A549 (cell line): ENCODE data around the gene RNF40. TPM values are rescaled to one million over a fixed set of nuclear protein-coding genes. Genes with fewer than 3 reads are reported as not detected.
A peak's percentile ranks its signal among the peaks of the same experiment; 100 is the strongest.

Source experiments
- ATAC-seq, 2 experiments: fragments of 200-7000 bp in 1 of 2; fragments of >200 bp in 1 of 2; cut with Nextera tagmentation in 1 of 2; cut with Tn5 transposase in 1 of 2; 3 replicates each; pipeline versions ENCODE4 v1.8.0 to v1.9.1; 2018 to 2020; ENCODE audit warnings: mild to moderate bottlenecking in 1 of 2, moderate library complexity in 1 of 2
- CTCF ChIA-PET: fragments of 300-600 bp; sonication (Branson Sonifier 250); formaldehyde crosslinking; extraction: SDS; loops from one replicate; lab custom pipeline; 2021; ENCODE audit warnings: antibody characterized with exemption, inconsistent platforms; lab: Yijun Ruan, JAX
- POLR2A ChIA-PET: fragments of 350-600 bp; formaldehyde crosslinking; extraction: SDS; loops from one replicate; lab custom pipeline; 2021; ENCODE audit warnings: antibody characterized with exemption, inconsistent platforms; lab: Yijun Ruan, JAX
- DNase-seq, 2 experiments: peaks; one replicate each; pipeline versions ENCODE4 v3.0.0 to v3.0.0-alpha.2; 2011 to 2016; ENCODE audit warnings: low read depth in 1 of 2, low spot score in 1 of 2
- FAIRE-seq: peaks from 2 replicates; lab custom pipeline; 2011; peaks lifted over from hg19 to GRCh38; lab: Jason Lieb, UNC
- H3K27ac ChIP-seq, 2 experiments: fragments of >200 bp; sonication (Bioruptor Twin); formaldehyde crosslinking; 3 replicates each; pipeline ENCODE4 v1.5.1; 2016 to 2017
- H3K4me1 ChIP-seq: fragments of >200 bp; sonication (Bioruptor Twin); formaldehyde crosslinking; 3 replicates; pipeline ENCODE4 v1.6.1; 2016
- H3K4me2 ChIP-seq: fragments of >200 bp; sonication (Bioruptor Twin); formaldehyde crosslinking; 3 replicates; pipeline ENCODE4 v1.6.1; 2016
- H3K4me3 ChIP-seq: fragments of >200 bp; sonication (Bioruptor Twin); formaldehyde crosslinking; 3 replicates; pipeline ENCODE4 v1.5.1; 2016
- H3K9me3 ChIP-seq: fragments of >200 bp; sonication (Bioruptor Twin); formaldehyde crosslinking; 3 replicates; pipeline ENCODE4 v1.6.1; 2016
- BHLHE40 ChIP-seq: IDR thresholded peaks from 2 replicates; pipeline ENCODE4 v1.6.1; 2012; ENCODE audit warnings: low read depth, low read length, inconsistent platforms
- CHD4 ChIP-seq: fragments of 200-600 bp; sonication (generic); IDR thresholded peaks from 2 replicates; pipeline ENCODE4 v1.6.1; 2016; ENCODE audit warnings: antibody characterized with exemption, mild to moderate bottlenecking, borderline replicate concordance
- EHMT2 ChIP-seq: fragments of 200-600 bp; sonication (generic); IDR thresholded peaks from 2 replicates; pipeline ENCODE4 v1.6.1; 2016; ENCODE audit warnings: antibody characterized with exemption, low read depth, mild to moderate bottlenecking, moderate library complexity
- HOXB13 ChIP-seq: fragments of 250-450 bp; sonication (Bioruptor Pico); IDR thresholded peaks from 2 replicates; pipeline ENCODE4 v1.5.0; 2020; ENCODE audit warnings: low read depth, mild to moderate bottlenecking, moderate library complexity
- JUN ChIP-seq, 2 experiments: fragments of >200 bp; sonication (Bioruptor Twin); formaldehyde crosslinking; IDR thresholded peaks; 2 replicates in 1 of 2; 3 replicates in 1 of 2; pipeline ENCODE4 v1.6.1; 2016 to 2017
- KDM1A ChIP-seq: fragments of 200-600 bp; sonication (generic); IDR thresholded peaks from 2 replicates; pipeline ENCODE4 v1.6.1; 2016; ENCODE audit warnings: low read depth, mild to moderate bottlenecking
- KDM5A ChIP-seq: fragments of 200-600 bp; sonication (generic); IDR thresholded peaks from 2 replicates; pipeline ENCODE4 v1.6.1; 2016; ENCODE audit warnings: antibody characterized with exemption, mild to moderate bottlenecking
- MAFK ChIP-seq: fragments of 450-650 bp; IDR thresholded peaks from 2 replicates; pipeline ENCODE4 v1.6.1; 2014; ENCODE audit not compliant: partially characterized antibody
- MAZ ChIP-seq: fragments of 150-350 bp; IDR thresholded peaks from 2 replicates; pipeline ENCODE4 v1.6.1; 2014; ENCODE audit warnings: antibody characterized with exemption, low read depth, low read length, borderline replicate concordance
- NFE2L2 ChIP-seq: fragments of 150-350 bp; conservative IDR thresholded peaks from 2 replicates; pipeline ENCODE4 v1.6.1; 2014; ENCODE audit warnings: low read length
- NPAS2 ChIP-seq: fragments of 250-450 bp; sonication (Bioruptor Pico); IDR thresholded peaks from 2 replicates; pipeline ENCODE4 v1.8.0; 2022; ENCODE audit warnings: mild to moderate bottlenecking, moderate library complexity, borderline replicate concordance
- NR3C1 ChIP-seq: fragments of >200 bp; sonication (Bioruptor Twin); formaldehyde crosslinking; IDR thresholded peaks from 3 replicates; pipeline ENCODE4 v1.6.1; 2017
- POLR2A ChIP-seq: IDR thresholded peaks from 2 replicates; pipeline ENCODE4 v1.6.1; 2012; ENCODE audit warnings: mild to moderate bottlenecking, low read length
- POLR2AphosphoS2 ChIP-seq: conservative IDR thresholded peaks from 2 replicates; pipeline ENCODE4 v1.6.1; 2012; ENCODE audit warnings: low read length, improper control_type of control experiment, inconsistent platforms
- RCOR1 ChIP-seq: fragments of 150-350 bp; IDR thresholded peaks from 2 replicates; pipeline ENCODE4 v1.6.1; 2014; ENCODE audit warnings: antibody characterized with exemption, low read length, low read depth
- SREBF2 ChIP-seq: fragments of 450-650 bp; IDR thresholded peaks from 2 replicates; pipeline ENCODE4 v1.6.1; 2014; ENCODE audit warnings: mild to moderate bottlenecking, moderate library complexity
- TFCP2L1 ChIP-seq: fragments of 250-450 bp; sonication (Bioruptor Pico); IDR thresholded peaks from 2 replicates; pipeline ENCODE4 v1.5.0; 2021; ENCODE audit warnings: mild to moderate bottlenecking
- TP53 ChIP-seq: fragments of 250-450 bp; sonication (Bioruptor Pico); IDR thresholded peaks from 2 replicates; pipeline ENCODE4 v1.5.0; 2021; ENCODE audit warnings: mild to moderate bottlenecking, moderate library complexity
- ZFP36 ChIP-seq: fragments of 450-650 bp; IDR thresholded peaks from 2 replicates; pipeline ENCODE4 v1.6.1; 2014; ENCODE audit warnings: borderline replicate concordance; ENCODE audit not compliant: partially characterized antibody
- WGBS: methylation state at CpG from one replicate; pipeline ENCODE4 v1.1.6; 2017; ENCODE audit errors: missing lambda C conversion rate; 5-methylcytosine and 5-hydroxymethylcytosine counted together
- polyA plus RNA-seq, 4 experiments: library from polyadenylated mRNA; depleted of rRNA in 3 of 4; stranded (reverse); fragments of >200 nt; fragmentation: RNase III in 1 of 4; extraction: RNeasy Plus Mini Kit Qiagen cat#74134 plus additional on column Dnase treatment in 1 of 4; gene quantifications; 2 replicates in 3 of 4; 3 replicates in 1 of 4; pipeline ENCODE4 v1.2.3, GENCODE V29; 2011 to 2017
- TF ChIP-seq, protein P1 (sequence below): fragments of 200-600 bp; sonication (generic); IDR thresholded peaks from 2 replicates; pipeline ENCODE4 v1.6.1; 2016; ENCODE audit warnings: antibody characterized with exemption, mild to moderate bottlenecking, moderate library complexity
- TF ChIP-seq, protein P2 (sequence below): IDR thresholded peaks from 2 replicates; pipeline ENCODE4 v1.6.1; 2012; ENCODE audit warnings: low read depth, borderline replicate concordance
- TF ChIP-seq, protein P3 (sequence below): fragments of >200 bp; sonication (Bioruptor Twin); formaldehyde crosslinking; IDR thresholded peaks from 3 replicates; pipeline ENCODE4 v1.6.1; 2016
- TF ChIP-seq, protein P4 (sequence below): IDR thresholded peaks from 2 replicates; pipeline ENCODE4 v1.6.1; 2012

The RNF40 gene
- polyA plus RNA-seq, 2 of the 4 experiments (the other 2 are of a cell fraction): 66.1 to 69.9 TPM

DNA sequence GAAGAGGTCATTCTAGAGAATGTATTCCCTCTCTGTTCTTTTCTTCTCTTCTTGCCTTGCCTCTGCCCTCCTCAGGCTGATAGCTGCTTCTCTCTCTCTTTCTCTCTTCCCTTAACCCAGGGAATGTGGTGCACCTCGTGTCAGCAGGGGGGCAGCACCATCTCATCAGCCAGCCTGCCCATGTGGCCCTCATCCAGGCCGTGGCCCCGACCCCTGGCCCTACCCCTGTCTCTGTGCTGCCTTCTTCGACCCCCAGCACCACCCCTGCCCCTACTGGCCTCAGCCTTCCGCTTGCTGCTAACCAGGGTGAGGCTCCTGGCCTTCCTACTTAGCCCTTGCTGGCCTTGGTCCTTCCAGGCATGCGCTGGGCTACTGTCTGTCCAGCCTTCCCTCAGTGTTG is 39.7 kb upstream of the RNF40 start (continued):
- TF ChIP-seq, protein P1, sequence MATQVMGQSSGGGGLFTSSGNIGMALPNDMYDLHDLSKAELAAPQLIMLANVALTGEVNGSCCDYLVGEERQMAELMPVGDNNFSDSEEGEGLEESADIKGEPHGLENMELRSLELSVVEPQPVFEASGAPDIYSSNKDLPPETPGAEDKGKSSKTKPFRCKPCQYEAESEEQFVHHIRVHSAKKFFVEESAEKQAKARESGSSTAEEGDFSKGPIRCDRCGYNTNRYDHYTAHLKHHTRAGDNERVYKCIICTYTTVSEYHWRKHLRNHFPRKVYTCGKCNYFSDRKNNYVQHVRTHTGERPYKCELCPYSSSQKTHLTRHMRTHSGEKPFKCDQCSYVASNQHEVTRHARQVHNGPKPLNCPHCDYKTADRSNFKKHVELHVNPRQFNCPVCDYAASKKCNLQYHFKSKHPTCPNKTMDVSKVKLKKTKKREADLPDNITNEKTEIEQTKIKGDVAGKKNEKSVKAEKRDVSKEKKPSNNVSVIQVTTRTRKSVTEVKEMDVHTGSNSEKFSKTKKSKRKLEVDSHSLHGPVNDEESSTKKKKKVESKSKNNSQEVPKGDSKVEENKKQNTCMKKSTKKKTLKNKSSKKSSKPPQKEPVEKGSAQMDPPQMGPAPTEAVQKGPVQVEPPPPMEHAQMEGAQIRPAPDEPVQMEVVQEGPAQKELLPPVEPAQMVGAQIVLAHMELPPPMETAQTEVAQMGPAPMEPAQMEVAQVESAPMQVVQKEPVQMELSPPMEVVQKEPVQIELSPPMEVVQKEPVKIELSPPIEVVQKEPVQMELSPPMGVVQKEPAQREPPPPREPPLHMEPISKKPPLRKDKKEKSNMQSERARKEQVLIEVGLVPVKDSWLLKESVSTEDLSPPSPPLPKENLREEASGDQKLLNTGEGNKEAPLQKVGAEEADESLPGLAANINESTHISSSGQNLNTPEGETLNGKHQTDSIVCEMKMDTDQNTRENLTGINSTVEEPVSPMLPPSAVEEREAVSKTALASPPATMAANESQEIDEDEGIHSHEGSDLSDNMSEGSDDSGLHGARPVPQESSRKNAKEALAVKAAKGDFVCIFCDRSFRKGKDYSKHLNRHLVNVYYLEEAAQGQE: no peak
- no peak for TF ChIP-seq KDM5A
- TF ChIP-seq, protein P2, sequence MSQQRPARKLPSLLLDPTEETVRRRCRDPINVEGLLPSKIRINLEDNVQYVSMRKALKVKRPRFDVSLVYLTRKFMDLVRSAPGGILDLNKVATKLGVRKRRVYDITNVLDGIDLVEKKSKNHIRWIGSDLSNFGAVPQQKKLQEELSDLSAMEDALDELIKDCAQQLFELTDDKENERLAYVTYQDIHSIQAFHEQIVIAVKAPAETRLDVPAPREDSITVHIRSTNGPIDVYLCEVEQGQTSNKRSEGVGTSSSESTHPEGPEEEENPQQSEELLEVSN: no peak
- TF ChIP-seq, all 56 proteins: peak for 0

DNA sequence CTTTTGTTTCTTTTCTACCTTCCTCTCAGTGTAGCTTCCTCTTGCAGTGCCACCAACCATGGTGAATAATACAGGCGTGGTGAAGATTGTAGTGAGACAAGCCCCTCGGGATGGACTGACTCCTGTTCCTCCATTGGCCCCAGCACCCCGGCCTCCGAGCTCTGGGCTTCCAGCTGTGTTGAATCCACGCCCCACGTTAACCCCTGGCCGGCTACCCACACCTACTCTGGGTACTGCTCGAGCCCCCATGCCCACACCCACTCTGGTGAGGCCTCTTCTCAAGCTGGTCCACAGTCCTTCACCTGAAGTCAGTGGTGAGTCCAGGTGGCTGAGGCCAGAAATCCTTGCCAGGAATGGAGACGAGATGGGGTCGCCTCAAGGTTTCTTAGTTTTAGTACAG is 39.2 kb upstream of the RNF40 start:
- WGBS: 88% methylated on average over 10 of the region's 10 CpGs
- no peak for TF ChIP-seq NPAS2 (CRISPR knock-in tag)
- TF ChIP-seq POLR2AphosphoS2: no peak
- no peak for TF ChIP-seq HOXB13
- no peak for TF ChIP-seq TFCP2L1 (CRISPR knock-in tag)
- no peak for TF ChIP-seq MAZ
- TF ChIP-seq EHMT2: no peak
- no peak for TF ChIP-seq RCOR1
- no peak for TF ChIP-seq NFE2L2
- no peak for TF ChIP-seq SREBF2
- TF ChIP-seq BHLHE40: no peak
- TF ChIP-seq, protein P3, sequence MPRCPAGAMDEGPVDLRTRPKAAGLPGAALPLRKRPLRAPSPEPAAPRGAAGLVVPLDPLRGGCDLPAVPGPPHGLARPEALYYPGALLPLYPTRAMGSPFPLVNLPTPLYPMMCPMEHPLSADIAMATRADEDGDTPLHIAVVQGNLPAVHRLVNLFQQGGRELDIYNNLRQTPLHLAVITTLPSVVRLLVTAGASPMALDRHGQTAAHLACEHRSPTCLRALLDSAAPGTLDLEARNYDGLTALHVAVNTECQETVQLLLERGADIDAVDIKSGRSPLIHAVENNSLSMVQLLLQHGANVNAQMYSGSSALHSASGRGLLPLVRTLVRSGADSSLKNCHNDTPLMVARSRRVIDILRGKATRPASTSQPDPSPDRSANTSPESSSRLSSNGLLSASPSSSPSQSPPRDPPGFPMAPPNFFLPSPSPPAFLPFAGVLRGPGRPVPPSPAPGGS: no peak
- TF ChIP-seq MAFK: no peak
- TF ChIP-seq, protein P4, sequence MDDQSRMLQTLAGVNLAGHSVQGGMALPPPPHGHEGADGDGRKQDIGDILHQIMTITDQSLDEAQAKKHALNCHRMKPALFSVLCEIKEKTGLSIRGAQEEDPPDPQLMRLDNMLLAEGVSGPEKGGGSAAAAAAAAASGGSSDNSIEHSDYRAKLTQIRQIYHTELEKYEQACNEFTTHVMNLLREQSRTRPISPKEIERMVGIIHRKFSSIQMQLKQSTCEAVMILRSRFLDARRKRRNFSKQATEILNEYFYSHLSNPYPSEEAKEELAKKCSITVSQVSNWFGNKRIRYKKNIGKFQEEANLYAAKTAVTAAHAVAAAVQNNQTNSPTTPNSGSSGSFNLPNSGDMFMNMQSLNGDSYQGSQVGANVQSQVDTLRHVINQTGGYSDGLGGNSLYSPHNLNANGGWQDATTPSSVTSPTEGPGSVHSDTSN: no peak
- TF ChIP-seq KDM5A: no peak
- ATAC-seq: no peak
- Histone ChIP-seq H3K4me2 (no peak overlapping the region), H3K9me3 (no peaks in the 10 kb centered on the region), H3K4me1 (no peaks in the 10 kb centered on the region), H3K27ac (no peak overlapping the region), H3K4me3 (no peak overlapping the region)
- no peak for DNase-seq
- ChIA-PET POLR2A (no interaction called here), CTCF (interaction anchor here (1.1 to 2.1 kb wide), 8 partner anchors 8 to 25 kb away, joined by 3 to 7 read pairs (median 5); partner anchors contain the start of gene PHKG2)
- no peak for FAIRE-seq

DNA sequence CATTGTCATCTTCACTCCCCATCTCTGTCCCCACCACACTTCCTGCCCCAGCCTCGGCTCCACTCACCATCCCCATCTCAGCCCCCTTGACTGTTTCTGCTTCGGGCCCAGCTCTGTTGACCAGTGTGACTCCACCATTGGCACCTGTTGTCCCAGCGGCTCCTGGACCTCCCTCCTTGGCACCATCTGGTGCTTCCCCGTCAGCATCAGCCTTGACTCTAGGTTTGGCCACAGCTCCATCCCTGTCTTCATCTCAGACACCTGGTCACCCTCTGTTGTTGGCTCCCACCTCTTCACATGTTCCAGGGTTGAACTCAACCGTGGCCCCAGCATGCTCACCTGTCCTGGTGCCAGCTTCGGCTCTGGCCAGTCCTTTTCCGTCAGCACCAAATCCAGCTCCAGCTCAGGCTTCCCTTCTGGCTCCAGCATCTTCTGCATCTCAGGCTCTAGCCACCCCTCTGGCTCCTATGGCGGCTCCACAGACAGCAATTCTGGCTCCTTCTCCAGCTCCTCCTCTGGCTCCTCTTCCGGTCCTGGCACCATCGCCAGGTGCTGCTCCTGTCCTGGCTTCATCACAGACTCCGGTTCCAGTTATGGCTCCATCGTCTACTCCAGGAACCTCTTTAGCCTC is 38.3 kb upstream of the RNF40 start:
- DNase-seq (no peak), FAIRE-seq (no peak), ATAC-seq (no peak)
- CTCF ChIA-PET: interaction anchor here (0.7 to 2.1 kb wide), 8 partner anchors 9 to 30 kb away, joined by 3 to 6 read pairs (median 4); partner anchors contain the start of gene PHKG2
- no peaks in the 10 kb centered on the region for H3K4me1 ChIP-seq
- no peak overlapping the region for H3K4me3 ChIP-seq
- TF ChIP-seq CHD4: no peak
- TF ChIP-seq ZFP36: no peak
- TF ChIP-seq KDM1A: no peak
- no peak for TF ChIP-seq NR3C1
- no peak for TF ChIP-seq POLR2A
- TF ChIP-seq TP53 (CRISPR knock-in tag): no peak
- TF ChIP-seq JUN (IDR thresholded peaks at IDR 0.05): 0 out of 5 replicates have a peak, but pooled peaks of 1 of the 2 experiments have one; percentile 13
- no peak for TF ChIP-seq NFE2L2
- H3K27ac ChIP-seq: no peak overlapping the region
- H3K4me2 ChIP-seq: no peak overlapping the region
- POLR2A ChIA-PET: interaction anchor here (0.5 to 0.7 kb wide), 2 partner anchors 24 to 899 kb away, joined by 3 to 4 read pairs; no protein-coding TSS in a partner anchor
- 96% methylated on average over 12 of the region's 12 CpGs for WGBS
- H3K9me3 ChIP-seq: no peaks in the 10 kb centered on the region
